HUES6 (cell line): Measurements from ENCODE around the gene SPECC1.
"Not testable (repeated sequence)": the region's sequence is repeated elsewhere in the genome, so short reads cannot be mapped to it uniquely, and the experiment has no call there.

Source experiments
- H3K27ac ChIP-seq: 2 replicates; pipeline ENCODE4 v1.7.0; 2013; ENCODE audit warnings: low read depth, mild to moderate bottlenecking, low read length, inconsistent platforms
- H3K27me3 ChIP-seq: 2 replicates; pipeline ENCODE4 v1.6.1; 2013; ENCODE audit warnings: low read length; ENCODE audit not compliant: control insufficient read depth, insufficient read depth
- H3K36me3 ChIP-seq: 2 replicates; pipeline ENCODE4 v1.6.1; 2013; ENCODE audit warnings: low read length; ENCODE audit not compliant: control insufficient read depth, insufficient read depth
- H3K4me1 ChIP-seq: 2 replicates; pipeline ENCODE4 v1.6.1; 2013; ENCODE audit warnings: low read length; ENCODE audit not compliant: control insufficient read depth, insufficient read depth
- H3K4me3 ChIP-seq: 2 replicates; pipeline ENCODE4 v1.5.1; 2013; ENCODE audit warnings: low read depth, low read length
- H3K9ac ChIP-seq: one replicate; pipeline ENCODE4 v1.6.1; 2013; ENCODE audit warnings: mild to moderate bottlenecking, low read length
- H3K9me3 ChIP-seq: 2 replicates; pipeline ENCODE4 v1.6.1; 2013; ENCODE audit warnings: low read depth, low read length; ENCODE audit not compliant: control insufficient read depth, insufficient read depth

The SPECC1 gene

DNA sequence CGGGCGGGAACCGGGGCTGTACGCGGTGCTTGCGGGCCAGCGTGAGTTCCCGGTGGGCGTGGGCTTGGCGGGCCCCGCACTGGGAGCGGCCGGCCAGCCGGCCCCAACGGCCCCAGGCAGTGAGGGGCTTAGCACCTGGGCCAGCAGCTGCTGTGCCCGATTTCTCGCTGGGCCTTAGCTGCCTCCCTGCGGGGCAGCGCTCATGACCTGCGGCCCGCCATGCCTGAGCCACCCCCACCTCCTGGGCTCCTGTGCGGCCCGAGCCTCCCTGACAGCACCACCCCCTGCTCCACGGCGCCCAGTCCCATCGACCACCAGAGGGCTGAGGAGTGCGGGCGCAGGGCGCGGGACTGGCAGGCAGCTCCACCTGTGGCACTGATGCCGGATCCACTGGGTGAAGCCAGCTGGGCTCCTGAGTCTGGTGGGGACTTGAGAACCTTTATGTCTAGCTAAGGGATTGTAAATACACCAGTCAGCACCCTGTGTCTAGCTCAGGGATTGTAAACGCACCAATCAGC is 7.4 kb downstream of the SPECC1 start:
- H3K36me3 ChIP-seq, H3K27me3 ChIP-seq, H3K9ac ChIP-seq, H3K4me3 ChIP-seq, H3K4me1 ChIP-seq, H3K27ac ChIP-seq, H3K9me3 ChIP-seq: not testable (repeated sequence)

DNA sequence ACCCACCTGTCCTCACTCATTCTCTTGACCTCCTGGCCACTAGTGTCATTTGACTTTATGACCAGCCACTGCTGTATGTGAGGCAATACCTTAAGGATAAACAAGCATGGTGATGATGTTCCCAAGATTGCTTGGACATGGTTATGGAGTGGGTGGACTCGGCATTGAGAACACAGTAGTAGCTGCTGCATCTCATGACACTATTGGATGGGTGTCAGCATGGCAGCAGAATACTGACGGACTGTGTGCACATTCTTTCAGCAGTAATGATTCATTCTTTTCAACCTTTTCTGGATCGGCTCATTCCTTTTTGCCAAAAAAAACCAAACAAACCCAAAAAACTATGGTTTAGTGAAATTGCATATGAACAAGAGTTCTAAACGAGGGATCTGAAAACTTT is 13.5 kb downstream of the SPECC1 start:
- H3K9ac ChIP-seq, result no peak overlapping the region
- no peaks in the 10 kb centered on the region for H3K27me3 ChIP-seq
- H3K4me3 ChIP-seq, result no peak overlapping the region
- no peak overlapping the region for H3K27ac ChIP-seq
- H3K4me1 ChIP-seq, result no peaks in the 10 kb centered on the region
- H3K9me3 ChIP-seq, result no peaks in the 10 kb centered on the region
- no peaks in the 10 kb centered on the region for H3K36me3 ChIP-seq

DNA sequence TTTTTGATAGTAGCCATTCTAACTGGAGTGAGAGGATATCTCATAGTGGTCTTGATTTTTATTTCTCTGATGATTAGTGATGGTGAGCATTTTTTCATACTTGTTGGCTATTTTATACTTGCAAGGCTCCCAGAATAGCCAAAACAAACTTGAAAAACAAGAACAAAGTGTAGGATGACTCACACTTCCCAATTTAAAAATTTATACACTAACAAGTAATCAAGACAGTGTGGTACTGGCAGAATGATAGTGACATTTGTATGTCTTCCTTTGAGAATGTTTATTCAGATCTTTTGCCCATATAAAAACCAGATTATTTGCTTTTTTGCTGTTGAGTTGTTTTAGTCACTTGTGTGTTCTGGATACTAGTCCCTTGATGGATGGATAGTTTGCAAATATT is 17.8 kb downstream of the SPECC1 start:
- Histone ChIP-seq H3K36me3 (no peaks in the 10 kb centered on the region), H3K9me3 (no peaks in the 10 kb centered on the region), H3K27ac (no peak overlapping the region), H3K27me3 (no peaks in the 10 kb centered on the region), H3K4me1 (no peaks in the 10 kb centered on the region), H3K9ac (no peak overlapping the region), H3K4me3 (no peak overlapping the region)

DNA sequence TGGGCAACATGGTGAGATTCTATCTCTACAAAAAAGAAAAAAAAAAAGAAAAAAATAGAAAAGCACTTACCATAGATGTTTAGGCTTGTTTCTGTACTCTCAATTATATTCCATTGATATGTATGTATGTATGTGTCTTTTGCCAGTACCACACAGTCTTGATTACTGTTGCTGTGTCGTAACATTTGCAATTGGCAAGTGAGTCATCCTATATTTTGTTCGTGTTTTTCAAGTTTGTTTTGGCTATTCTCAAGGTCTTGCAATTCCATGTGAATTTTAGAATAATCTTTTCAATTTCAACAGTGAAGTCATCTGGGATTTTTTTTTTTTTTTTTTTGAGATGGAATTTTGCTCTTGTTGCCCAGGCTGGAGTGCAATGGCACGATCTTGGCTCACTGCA is 19.3 kb downstream of the SPECC1 start:
- Histone ChIP-seq H3K4me3 (no peak overlapping the region), H3K9me3 (no peaks in the 10 kb centered on the region), H3K27ac (no peak overlapping the region), H3K4me1 (no peaks in the 10 kb centered on the region), H3K9ac (no peak overlapping the region), H3K27me3 (no peaks in the 10 kb centered on the region), H3K36me3 (no peaks in the 10 kb centered on the region)

DNA sequence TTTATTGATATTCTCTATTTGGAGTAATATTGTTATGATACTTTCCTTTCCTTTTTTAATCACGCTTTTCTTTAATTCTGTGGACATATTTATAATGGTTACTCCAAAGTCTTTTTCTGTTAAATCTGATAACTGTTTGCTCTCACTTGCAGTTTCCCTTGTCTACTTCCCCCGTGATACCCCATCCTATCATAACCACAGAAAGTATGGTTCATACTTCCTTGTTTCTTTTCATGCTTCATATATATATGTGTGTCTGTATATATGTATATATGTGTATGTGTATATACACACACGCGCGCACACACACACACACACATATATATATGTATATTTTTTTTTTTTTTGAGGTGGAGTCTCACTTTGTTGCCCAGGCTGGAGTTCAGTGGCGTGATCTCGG is 23.5 kb downstream of the SPECC1 start:
- no peak overlapping the region for H3K27ac ChIP-seq
- no peaks in the 10 kb centered on the region for H3K27me3 ChIP-seq

DNA sequence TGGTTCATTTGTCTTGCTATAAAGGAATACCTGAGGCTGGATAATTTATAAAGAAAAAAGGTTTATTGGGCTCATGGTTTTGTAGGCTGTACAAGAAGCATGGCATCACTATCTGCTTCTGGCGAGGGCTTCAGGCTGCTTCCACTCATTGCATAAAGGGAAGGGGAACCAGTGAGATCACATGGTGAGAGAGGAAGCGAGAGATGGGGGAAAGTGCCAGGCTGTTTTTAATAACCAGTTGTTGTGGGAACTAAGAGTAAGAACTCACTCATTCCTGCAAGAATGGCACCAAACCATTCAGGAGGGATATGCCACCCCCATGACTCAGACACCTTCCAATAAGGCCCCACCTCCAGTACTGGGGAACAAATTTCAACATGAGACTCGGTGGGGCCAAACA is 24.3 kb downstream of the SPECC1 start:
- no peak overlapping the region for H3K27ac ChIP-seq
- no peak overlapping the region for H3K4me3 ChIP-seq
- H3K27me3 ChIP-seq, result no peaks in the 10 kb centered on the region
- H3K9me3 ChIP-seq, result no peaks in the 10 kb centered on the region
- H3K36me3 ChIP-seq, result no peaks in the 10 kb centered on the region
- no peaks in the 10 kb centered on the region for H3K4me1 ChIP-seq
- no peak overlapping the region for H3K9ac ChIP-seq

More for the DNA sequence above, 23.5 kb downstream of the SPECC1 start:
- Histone ChIP-seq H3K4me3 (no peak overlapping the region), H3K4me1 (no peaks in the 10 kb centered on the region), H3K9ac (no peak overlapping the region), H3K36me3 (no peaks in the 10 kb centered on the region), H3K9me3 (no peaks in the 10 kb centered on the region)

DNA sequence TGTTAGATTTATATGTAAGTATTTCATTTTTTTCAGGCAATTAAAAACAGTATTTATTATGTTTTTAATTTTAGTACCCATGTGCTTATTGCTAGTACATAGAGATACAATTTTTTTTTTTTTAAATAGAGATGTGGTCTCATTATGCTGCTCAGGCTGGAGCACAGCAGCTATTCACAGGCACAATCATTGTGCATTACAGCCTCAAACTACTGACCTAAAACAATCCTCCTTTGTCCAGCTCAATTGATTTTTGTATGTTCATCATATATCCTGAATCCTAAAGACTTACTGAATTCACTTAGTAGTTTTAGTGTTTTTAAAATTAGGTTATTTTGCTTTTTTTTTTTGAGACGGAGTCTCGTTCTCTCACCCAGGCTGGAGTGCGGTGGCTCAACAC is 26.3 kb downstream of the SPECC1 start:
- Histone ChIP-seq H3K4me1 (no peaks in the 10 kb centered on the region), H3K36me3 (no peaks in the 10 kb centered on the region), H3K27ac (no peak overlapping the region), H3K9me3 (no peaks in the 10 kb centered on the region), H3K27me3 (no peaks in the 10 kb centered on the region), H3K9ac (no peak overlapping the region), H3K4me3 (no peak overlapping the region)

DNA sequence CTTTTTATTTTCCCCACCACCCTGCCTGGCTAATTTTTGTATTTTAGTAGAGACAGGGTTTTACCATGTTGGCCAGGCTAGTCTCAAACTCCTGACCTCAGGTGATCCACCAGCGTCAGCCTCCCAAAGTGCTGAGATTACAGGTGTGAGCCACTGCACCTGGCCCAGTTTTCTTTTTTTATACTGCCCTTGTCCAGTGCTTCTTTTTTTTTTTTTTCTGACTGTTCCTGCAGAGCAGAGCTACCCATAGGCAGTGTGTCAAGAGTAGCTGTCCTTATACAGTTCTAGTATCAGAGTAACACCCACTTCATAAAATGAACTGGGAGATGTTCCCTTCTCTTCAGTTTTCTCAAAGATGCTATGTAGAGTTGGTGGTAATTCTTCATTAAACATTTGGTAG is 28.1 kb downstream of the SPECC1 start:
- H3K9ac ChIP-seq, H3K9me3 ChIP-seq, H3K4me1 ChIP-seq, H3K27me3 ChIP-seq, H3K4me3 ChIP-seq, H3K36me3 ChIP-seq, H3K27ac ChIP-seq: not testable (repeated sequence)

DNA sequence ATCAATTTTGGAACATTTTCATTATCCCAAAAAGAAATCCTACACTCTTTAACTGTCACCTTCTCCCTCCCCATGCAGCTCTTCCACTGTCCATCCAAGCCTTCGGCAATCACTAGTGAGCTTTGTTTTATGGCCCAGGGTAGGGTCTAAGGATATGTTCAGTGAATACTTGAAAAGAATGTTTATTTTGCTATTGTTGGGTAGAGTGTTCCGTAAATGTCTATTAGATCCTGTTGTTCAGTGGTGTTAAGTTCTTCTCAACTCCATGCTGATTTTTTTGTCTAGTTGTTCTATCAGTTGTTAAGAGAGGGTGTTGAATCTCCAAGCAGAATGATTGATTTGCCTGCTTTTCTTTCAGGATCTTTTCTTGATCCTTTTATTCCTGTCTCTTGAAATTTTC is 29.9 kb downstream of the SPECC1 start:
- no peak overlapping the region for H3K9ac ChIP-seq
- H3K27ac ChIP-seq, result no peak overlapping the region
- H3K9me3 ChIP-seq, result no peaks in the 10 kb centered on the region
- no peaks in the 10 kb centered on the region for H3K4me1 ChIP-seq
- H3K27me3 ChIP-seq, result no peaks in the 10 kb centered on the region
- H3K36me3 ChIP-seq, result no peaks in the 10 kb centered on the region
- no peak overlapping the region for H3K4me3 ChIP-seq

DNA sequence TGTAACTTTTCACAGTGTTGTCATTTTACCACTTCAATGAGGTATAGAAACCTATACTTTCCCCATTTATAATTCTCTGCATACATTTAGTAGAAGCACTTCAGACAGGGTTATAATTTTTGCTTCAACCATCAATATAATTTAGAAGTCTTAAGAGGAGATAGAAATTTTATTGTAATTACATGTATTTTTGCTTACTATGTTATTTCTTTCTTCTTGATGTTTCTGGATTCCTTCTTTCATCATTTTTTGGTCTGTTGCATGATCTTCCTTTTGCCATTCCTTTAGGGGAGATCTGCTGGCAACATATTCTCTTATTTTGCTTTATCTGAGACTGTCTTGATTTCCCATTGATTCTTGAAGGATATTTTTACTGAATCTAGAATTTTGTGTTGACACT is 31.1 kb downstream of the SPECC1 start:
- H3K27ac ChIP-seq, result no peak overlapping the region
- H3K4me1 ChIP-seq, result no peaks in the 10 kb centered on the region
- no peaks in the 10 kb centered on the region for H3K27me3 ChIP-seq
- H3K9ac ChIP-seq, result no peak overlapping the region
- no peaks in the 10 kb centered on the region for H3K9me3 ChIP-seq
- H3K36me3 ChIP-seq, result no peaks in the 10 kb centered on the region
- no peak overlapping the region for H3K4me3 ChIP-seq

DNA sequence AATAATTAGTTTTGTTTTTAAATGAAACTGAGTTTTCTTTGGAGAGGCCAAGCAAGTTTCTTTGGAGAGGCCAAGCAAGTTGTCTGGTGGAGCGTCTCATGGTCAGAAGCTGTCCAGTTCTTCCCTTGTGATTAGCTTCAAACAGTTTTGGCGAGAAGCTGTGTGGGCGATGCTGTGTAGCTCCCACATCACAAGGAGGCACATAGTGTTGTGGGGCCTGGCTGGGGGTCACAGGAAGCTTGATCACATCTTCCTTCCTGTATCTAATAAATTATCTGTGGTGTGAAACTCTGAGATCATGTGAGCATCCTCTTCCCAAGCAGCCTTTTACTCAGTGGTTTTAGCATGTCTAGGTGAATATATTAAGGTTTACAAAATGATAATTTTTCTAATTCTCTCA is 33.9 kb downstream of the SPECC1 start:
- Histone ChIP-seq H3K36me3 (no peaks in the 10 kb centered on the region), H3K9ac (no peak overlapping the region), H3K4me3 (no peak overlapping the region), H3K27ac (no peak overlapping the region), H3K9me3 (no peaks in the 10 kb centered on the region), H3K27me3 (no peaks in the 10 kb centered on the region), H3K4me1 (peaks cover 6% of the 10 kb centered on the region; the same call in 1 of the 2 replicates)

DNA sequence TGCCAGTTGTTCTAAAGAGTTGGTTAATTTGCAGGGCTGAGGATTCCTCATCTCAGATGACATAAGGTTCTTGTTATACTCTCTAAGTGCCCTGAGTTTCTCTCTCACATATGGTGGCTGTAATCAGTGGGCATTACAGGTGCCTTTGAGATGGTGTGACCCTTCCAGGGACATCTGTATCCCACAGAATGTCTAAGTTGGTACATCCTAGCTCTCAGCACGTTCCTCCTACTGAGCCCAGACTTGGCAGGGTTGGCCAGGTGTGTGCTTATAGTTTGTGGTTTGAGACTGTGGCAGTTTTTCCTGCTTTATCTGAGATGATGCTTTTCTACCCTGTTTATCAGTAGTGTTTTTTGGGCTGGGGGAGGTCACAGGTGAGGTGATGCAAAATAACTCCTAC is 36.3 kb downstream of the SPECC1 start:
- Histone ChIP-seq H3K9ac (no peak overlapping the region), H3K27me3 (no peaks in the 10 kb centered on the region), H3K27ac (no peak overlapping the region), H3K4me3 (no peak overlapping the region), H3K9me3 (no peaks in the 10 kb centered on the region), H3K4me1 (peaks cover 6% of the 10 kb centered on the region; the same call in 1 of the 2 replicates), H3K36me3 (no peaks in the 10 kb centered on the region)
